GM18873 (cell line): ENCODE results near the gene NALCN.

Experiments used
- ATAC-seq: cut with Tn5 transposase; IDR thresholded peaks from one replicate; pipeline ENCODE4 v1.9.1; 2021; ENCODE audit warnings: mild to moderate bottlenecking, moderate library complexity, moderate number of reproducible peaks; ENCODE audit not compliant: unreplicated experiment, low FRiP score

The NALCN gene

GRCh38 chr13:101144808-101145419 is 271.4 kb downstream of the NALCN start:
- no peak for ATAC-seq

DNA sequence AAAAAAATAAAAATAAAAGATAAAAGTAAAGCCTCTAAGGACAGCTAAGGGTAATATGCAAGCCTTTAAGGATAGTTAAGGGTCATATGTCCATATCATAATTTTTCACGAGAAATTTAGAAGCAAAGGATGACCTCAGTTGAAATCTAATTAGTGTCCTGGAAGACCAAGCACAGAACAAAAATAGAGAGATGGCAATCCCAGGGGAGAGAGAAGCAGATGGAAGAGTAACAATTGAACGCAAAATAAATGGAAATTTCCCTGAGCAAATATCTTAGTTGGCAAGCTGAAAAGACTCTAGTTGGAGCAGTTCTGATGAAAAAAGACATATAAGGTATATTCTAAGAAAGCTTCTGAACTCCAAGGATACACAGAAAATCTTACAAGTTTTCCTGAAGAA is 275.4 kb downstream of the NALCN start:
- no peak for ATAC-seq

DNA sequence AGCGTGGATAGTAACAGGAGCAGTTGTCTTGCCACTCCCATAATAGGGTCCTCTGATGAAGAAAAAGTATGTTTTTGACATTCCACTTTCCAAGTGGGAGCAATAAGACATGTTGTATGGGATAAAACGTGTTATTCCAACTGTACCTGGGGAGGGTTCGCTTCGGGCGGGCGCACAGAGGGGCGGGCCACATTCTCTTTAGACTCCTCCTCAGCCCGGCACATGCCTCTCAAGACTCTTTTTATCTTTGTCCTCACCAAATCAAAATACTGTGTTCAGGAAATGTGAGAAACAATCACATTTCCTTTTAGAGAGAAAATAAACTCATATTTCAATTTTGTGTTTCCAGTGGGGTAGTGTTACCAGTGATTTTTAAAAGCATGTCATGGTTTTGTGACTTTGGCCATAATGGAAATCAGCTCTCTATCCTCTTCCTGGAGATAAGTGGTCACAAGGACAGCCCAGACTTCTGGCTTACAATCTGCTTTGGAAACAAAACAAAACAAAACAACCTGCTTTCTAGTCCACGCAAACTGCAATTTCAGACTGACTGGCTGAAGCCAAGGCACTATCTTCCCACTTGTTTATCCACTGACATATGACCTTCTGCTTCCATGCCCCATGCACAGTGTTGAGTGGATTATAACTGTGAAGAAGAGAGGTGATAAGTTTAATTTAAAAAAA is 276.1 kb downstream of the NALCN start:
- ATAC-seq: no peak

DNA sequence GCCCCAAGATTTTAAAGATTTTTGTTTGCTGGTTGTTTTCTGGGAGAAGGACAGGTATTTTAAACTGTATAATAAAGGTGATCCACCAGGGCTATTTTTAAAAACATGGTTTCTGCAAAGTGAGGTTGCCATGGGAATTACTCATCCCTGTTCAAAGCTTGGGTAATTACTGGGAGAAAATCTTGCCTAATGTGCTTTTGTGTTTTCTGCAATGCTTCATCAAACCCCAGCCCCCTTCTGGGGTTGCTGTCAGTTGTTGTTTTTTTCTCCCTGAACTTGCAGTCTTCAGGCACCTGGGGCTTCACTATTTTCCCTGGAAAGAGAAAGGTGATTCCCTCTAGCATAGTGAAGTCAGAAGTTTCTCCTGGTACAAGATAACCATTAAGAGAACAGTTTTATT is 277.2 kb downstream of the NALCN start:
- no peak for ATAC-seq

DNA sequence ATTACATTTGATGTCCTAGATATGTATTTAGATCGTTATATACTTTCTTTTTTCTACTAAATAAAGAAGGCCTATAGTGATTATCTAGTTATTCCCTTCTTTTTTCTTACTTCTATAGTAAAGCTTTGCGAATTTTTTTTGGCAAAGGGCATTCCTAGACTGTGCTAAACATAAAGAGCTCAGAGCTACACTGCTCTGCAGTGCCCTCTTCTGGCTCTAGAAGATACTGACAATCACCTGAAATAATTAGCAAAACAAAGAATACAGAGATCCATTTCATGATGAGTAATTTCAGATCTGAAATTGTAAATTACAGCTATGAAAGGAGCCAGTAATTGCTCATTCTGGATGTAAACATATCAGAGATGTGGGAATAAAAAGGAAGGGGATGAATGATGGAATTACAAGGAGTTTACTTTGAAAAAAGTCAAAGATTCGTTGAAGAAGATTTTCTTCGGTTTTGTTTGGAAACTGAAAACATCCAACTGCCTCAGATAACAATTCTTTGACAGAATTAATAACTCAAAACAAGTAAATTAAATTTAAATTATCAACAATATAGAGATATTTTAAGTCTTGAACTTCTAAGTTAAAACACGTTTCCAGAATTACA is 288.5 kb downstream of the NALCN start:
- peak; percentile 60 for ATAC-seq

- ATAC-seq: no peak
These were observed 293.3 kb downstream of the NALCN start for GRCh38 chr13:101123028-101123427.

- no peak for ATAC-seq
These were observed 294.7 kb downstream of the NALCN start for GRCh38 chr13:101121608-101122007.

- no peak for ATAC-seq
These were observed 296.3 kb downstream of the NALCN start for GRCh38 chr13:101120007-101120406.

DNA sequence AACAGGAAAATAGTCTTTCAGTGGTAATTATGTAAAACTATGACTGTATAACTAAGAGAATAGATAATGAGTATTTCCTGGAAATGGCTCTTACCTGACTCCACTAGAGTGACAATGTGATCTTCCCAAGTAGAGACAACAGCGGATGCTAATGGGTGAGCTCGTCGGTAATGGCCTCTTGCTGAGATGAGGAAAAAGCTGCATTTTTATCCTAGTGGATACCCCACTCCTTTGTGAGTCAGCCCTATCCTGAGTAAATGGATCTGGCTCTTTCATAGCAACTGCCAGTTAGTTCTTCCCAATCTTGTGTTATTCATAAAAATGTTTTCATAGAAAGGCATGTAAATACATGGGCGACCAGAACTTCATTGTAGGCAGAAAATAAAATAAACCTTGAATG is 299.5 kb downstream of the NALCN start:
- ATAC-seq: no peak

DNA sequence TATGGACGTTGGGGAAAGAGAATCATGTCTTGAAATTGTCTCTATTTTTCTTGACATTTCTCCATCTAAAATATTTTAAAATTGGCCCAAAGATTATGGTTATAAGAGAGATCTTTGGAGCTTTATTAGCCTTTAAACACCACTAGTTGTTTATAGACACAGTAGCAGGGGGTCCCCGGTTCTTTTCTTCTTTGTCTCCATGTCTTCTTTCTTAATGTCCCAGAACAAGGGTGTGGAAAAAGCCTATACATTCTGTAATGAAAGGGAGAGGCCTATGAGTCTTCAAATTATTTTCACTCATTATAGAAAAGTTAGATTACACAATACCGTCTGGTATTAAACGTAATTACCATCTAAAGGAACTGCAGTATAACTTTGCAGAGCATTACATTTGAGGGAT is 300.0 kb downstream of the NALCN start:
- no peak for ATAC-seq

- ATAC-seq: no peak
These were observed 300.5 kb downstream of the NALCN start for GRCh38 chr13:101115762-101116171.

- no peak for ATAC-seq
These were observed 304.4 kb downstream of the NALCN start for GRCh38 chr13:101111894-101112293.

DNA sequence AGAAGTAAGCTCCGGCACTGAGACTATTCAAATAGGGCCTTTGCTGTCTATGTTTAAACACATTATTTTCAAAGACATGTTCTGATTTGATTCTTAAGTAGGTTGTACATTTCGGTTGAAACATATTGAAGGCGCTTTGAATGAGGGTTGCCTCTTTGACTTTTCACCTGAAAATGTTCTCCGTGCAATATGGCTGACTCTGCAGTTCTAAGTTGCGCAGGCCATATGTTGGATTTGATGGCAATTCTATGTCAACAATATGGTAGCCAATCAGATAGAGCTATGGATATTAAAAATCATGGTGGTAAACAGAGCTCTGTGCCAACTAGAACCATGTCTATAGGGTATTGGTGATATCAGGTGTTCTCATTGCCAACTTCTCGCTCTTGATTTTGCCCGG is 307.3 kb downstream of the NALCN start:
- no peak for ATAC-seq

DNA sequence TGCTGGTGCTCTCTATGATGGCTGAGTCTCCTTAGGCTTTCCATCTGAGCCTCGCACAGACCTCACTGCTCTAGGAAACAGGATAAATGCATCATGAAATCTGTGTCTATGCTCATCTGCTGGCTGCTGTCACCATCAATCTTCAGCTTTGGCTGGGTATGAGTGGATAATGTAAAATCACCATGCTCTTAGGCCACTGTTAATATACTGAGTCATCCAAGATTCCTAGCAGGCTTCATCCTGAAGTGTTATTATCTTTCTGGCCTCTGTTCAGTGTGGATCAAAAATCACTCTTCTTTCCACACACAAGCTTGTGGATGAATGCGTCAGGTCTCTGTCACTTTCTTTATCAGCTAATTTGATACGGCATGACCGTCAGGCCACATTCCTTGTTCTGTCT is 317.4 kb downstream of the NALCN start:
- ATAC-seq: no peak

GRCh38 chr13:101092985-101093384 is 323.3 kb downstream of the NALCN start:
- no peak for ATAC-seq

- ATAC-seq: no peak
These were observed 326.0 kb downstream of the NALCN start for GRCh38 chr13:101090287-101090686.

DNA sequence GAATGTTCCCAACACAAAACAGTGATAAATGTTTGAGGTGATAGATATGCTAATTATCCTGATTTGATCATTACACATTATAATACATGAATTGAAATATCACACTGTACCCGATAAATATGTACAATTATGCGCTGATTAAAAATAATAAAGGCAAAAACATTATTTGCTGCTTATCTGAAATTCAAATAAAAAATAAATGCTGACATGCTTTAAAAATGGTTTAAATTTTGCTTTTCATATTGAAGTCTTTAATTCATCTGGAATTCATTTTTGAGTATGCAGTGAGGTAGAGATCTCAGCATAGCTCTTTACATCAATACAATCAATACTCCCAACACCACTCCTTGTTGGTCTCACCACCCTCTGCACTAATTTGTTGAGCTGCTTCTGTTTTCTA is 330.8 kb downstream of the NALCN start:
- no peak for ATAC-seq

GRCh38 chr13:101082441-101082840 is 333.9 kb downstream of the NALCN start:
- no peak for ATAC-seq

DNA sequence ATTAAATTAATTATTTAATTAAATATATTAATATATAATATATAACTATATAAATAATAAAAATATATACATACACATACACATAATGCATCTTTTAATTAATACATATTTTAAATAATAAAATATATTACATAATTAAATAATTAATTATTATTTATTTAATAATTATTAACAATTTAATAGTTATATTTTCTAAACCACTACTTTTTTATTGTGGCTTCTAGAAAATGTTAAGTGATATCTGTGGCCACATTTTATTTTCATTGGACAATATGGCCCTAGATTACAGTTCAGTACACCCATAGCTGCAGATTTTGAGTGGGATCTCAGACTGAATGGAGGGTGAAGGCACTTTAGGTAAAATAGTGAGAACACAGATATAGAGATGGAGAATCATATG is 335.7 kb downstream of the NALCN start:
- ATAC-seq: no peak

- no peak for ATAC-seq
These were observed 351.0 kb downstream of the NALCN start for GRCh38 chr13:101065329-101065728.

- ATAC-seq: no peak
These were observed 356.5 kb downstream of the NALCN start for GRCh38 chr13:101059793-101060192.

DNA sequence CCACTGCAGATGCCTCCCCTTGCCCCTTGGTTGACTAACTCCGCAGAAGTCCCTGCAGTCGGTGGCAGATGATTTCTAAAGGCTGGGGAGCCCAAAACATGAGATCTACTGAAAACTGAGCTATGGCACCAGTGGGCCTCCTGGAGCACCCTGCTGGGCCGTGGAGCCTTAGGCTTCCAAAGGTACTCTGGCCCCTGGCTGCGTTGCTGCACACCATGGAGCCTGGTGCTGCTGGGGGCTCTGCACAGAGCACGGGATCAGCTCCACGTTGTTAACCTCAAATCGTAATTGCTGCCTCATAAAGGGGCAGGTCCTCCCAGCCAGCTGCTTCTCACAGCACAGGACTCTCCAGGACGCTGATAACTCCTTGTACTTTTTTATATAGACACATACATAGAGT is 357.5 kb downstream of the NALCN start:
- no peak for ATAC-seq
